IPS-20b (cell line): ENCODE measurements around the gene ZBED5.
"Not testable (repeated sequence)": the region's sequence is repeated elsewhere in the genome, so short reads cannot be mapped to it uniquely, and the experiment has no call there.

Experiments used
- H3K27ac ChIP-seq: one replicate; pipeline ENCODE4 v1.5.1; 2013; ENCODE audit warnings: low read length
- H3K27me3 ChIP-seq: 2 replicates; pipeline ENCODE4 v1.6.1; 2013; ENCODE audit warnings: mild to moderate bottlenecking, low read length, inconsistent platforms; ENCODE audit not compliant: insufficient read depth
- H3K36me3 ChIP-seq: 2 replicates; pipeline ENCODE4 v1.6.1; 2013; ENCODE audit warnings: low read depth, mild to moderate bottlenecking, inconsistent platforms, low read length, moderate library complexity; ENCODE audit not compliant: insufficient read depth
- H3K4me1 ChIP-seq: 2 replicates; pipeline ENCODE4 v1.6.1; 2013; ENCODE audit warnings: mild to moderate bottlenecking, control low read depth, inconsistent platforms, low read length, moderate library complexity; ENCODE audit not compliant: insufficient read depth
- H3K4me3 ChIP-seq: 2 replicates; pipeline ENCODE4 v1.5.1; 2013; ENCODE audit warnings: mild to moderate bottlenecking, low read length, inconsistent platforms
- H3K9ac ChIP-seq: 2 replicates; pipeline ENCODE4 v1.6.1; 2013; ENCODE audit warnings: low read depth, mild to moderate bottlenecking, inconsistent platforms, low read length, moderate library complexity
- H3K9me3 ChIP-seq: 2 replicates; pipeline ENCODE4 v1.6.1; 2013; ENCODE audit warnings: mild to moderate bottlenecking, low read depth, low read length, inconsistent platforms; ENCODE audit not compliant: insufficient read depth

Gene ZBED5

DNA sequence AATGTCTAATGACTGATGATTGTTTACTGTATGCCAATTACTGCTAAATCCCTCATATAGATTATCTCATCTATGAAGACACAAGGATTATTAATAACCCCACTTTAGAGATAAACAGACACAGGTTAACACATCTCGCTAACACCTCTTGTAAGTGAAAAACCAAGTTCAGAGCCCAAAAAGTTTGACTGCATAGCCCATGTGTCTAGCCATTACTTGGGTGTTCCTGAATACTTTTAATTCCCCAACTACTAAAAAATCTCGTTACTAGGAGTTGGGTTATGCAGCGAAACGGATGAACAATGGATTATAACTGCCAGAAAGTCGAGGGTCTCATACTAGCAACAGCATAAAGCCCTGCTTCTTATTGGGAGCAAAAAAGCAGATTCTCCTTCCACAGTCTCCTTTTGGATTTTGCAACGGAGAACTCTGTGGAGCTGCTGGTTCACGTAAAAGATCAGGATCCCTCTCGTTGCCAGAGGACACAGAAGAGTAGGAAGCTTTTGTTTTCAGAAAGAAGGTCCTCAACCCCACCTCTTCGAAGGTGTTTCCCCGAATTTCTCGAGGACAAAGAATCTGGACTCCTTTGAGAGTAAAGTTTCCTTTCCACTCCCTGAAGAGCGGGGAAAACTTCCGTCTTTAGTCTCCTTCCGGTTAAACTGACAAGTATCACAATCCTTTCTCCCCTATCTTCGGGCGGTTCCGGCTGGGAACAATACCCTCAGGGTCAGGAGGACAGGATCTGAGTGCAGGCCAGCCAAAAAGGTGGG lies 979 bp downstream of the ZBED5 start:
- Histone ChIP-seq H3K9ac (peak overlapping the region; percentile 98), H3K27ac (peak overlapping the region; percentile 86), H3K27me3 (no peaks in the 10 kb centered on the region), H3K4me3 (peak overlapping the region; percentile 96), H3K4me1 (peaks cover 8% of the 10 kb centered on the region; the same call in 1 of the 2 replicates), H3K9me3 (no peaks in the 10 kb centered on the region), H3K36me3 (peaks cover 44% of the 10 kb centered on the region)

DNA sequence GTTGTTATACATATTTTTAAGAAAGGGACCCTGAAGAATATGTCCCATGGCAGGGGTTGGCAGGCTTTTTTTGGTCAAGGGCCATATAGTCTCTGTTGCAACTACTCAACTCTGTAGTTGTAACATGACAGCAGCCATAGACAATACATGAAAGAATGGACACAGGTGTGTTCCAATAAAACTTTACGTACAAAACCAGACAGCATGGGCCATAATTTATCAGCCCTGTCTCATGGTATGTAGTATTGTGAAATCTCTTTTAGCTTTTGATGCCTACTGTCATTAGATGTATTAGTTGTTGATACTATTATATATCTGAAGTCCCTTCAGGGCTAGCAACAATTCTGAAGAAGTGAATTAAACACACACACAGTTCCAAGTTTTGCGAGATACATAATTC lies 2.6 kb downstream of the ZBED5 start:
- Histone ChIP-seq H3K36me3 (peaks cover 52% of the 10 kb centered on the region), H3K9ac (no peak overlapping the region), H3K27me3 (no peaks in the 10 kb centered on the region), H3K4me3 (no peak overlapping the region), H3K4me1 (peaks cover 8% of the 10 kb centered on the region; the same call in 1 of the 2 replicates), H3K9me3 (no peaks in the 10 kb centered on the region), H3K27ac (no peak overlapping the region)

DNA sequence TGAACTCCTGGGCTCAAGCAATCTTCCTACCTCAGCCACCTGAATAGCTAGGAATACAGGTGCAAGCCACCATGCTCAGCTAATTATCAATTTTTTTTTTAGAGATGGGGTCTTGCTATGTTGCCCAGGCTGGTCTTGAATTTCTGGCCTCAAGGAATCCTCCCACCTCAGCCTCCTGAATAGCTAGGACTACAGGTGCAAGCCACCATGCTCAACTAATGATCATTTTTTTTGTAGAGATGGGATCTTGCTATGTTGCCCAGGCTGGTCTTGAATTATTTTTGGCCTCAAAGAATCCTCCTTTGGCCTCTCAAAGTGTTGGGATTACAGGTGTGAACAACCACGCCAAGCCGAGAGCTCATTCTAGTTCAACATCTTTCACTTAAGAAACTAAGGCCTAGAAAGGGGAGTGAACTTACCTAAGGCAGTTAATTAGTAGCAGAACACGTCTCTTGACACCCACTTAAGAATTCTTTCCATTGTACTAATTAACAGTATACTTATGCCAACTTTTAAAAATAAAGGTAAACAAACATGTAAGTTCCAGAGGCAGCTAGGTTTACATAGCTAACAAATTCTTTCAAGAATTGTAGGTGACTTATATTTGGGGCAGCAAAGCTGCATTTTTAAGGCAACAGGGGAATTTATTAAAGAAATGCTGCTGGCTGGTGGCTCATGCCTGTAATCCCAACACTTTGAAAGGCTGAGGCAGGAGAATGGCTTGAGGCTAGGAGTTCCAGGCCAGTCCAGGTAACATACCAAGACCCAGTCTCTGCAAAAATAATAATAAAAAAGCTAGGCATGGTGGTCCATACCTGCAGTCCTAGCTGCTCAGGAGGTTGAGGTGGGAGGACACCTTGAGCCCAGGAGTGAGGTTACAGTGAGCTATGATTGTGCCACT lies 9.6 kb downstream of the ZBED5 start:
- H3K36me3 ChIP-seq, result peaks cover 21% of the 10 kb centered on the region
- no peak overlapping the region for H3K27ac ChIP-seq
- peaks cover 3% of the 10 kb centered on the region; the same call in 1 of the 2 replicates for H3K4me1 ChIP-seq
- no peaks in the 10 kb centered on the region for H3K27me3 ChIP-seq
- no peak overlapping the region for H3K9ac ChIP-seq
- H3K9me3 ChIP-seq, result no peaks in the 10 kb centered on the region
- no peak overlapping the region for H3K4me3 ChIP-seq

DNA sequence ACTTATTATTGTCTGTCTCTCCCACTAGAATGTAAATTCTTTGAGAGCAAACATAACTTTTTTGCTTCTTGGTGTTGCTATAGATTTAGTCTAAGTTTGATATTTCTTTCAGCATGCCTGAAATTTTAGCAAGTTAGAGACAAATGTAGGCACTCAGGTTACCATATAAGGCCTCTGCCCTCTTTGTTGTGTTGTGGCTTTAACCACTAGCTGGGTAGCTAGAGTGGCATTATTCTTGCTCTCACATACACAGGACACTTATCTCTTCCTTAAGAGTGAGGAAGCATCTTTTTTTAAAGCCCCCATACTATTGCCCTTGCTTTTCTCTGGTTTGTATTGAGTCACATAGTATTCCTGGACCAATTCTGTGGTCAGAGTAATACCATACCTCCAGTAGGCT lies 11.2 kb downstream of the ZBED5 start:
- H3K4me1 ChIP-seq, result peaks cover 3% of the 10 kb centered on the region; the same call in 1 of the 2 replicates
- H3K9ac ChIP-seq, result no peak overlapping the region
- H3K9me3 ChIP-seq, result no peaks in the 10 kb centered on the region
- H3K27me3 ChIP-seq, result no peaks in the 10 kb centered on the region
- H3K4me3 ChIP-seq, result no peak overlapping the region
- peaks cover 5% of the 10 kb centered on the region; the same call in 1 of the 2 replicates for H3K36me3 ChIP-seq
- no peak overlapping the region for H3K27ac ChIP-seq

DNA sequence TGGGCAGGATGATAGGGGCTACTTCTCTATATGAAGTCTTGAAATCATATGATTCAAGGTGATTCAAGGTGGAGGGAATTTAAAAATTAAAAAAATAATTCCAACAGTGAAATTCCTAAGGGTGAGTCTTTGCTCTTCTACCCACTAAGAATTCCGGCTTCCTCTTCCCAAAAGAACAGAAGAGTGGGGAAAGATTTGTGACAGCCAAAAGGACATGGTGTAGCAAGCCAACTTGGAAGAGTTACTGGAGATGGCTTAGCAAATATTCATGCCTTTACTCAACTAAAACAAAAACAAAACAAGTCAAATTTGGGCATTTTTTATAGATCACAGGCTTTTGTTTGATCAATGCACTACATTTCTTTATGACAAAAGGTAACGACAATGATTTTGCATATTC lies 12.3 kb downstream of the ZBED5 start:
- Histone ChIP-seq H3K4me3 (no peak overlapping the region), H3K9ac (no peak overlapping the region), H3K27ac (no peak overlapping the region), H3K27me3 (no peaks in the 10 kb centered on the region), H3K9me3 (no peaks in the 10 kb centered on the region), H3K36me3 (no peaks in the 10 kb centered on the region), H3K4me1 (peaks cover 3% of the 10 kb centered on the region; the same call in 1 of the 2 replicates)

DNA sequence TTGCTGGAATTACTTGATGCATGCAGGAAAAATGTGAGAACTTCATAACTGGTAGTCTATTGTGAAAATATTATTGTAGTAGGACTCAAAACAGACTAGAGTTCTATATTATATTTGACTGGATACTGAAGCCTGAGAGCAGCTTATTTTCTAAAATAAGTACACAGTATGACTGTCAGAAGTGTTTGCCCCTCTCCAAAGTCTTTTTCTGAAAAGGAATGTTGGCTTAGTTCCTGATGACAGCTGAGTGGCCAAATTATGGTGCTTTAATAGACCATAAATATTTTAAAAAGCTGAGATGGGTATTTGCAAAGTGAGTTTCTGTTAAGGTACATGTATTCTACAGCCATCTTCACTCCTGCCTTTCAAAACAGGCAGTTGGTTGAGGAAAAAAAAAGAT lies 13.1 kb downstream of the ZBED5 start:
- Histone ChIP-seq H3K9ac (no peak overlapping the region), H3K4me1 (peaks cover 3% of the 10 kb centered on the region; the same call in 1 of the 2 replicates), H3K9me3 (no peaks in the 10 kb centered on the region), H3K36me3 (no peaks in the 10 kb centered on the region), H3K4me3 (no peak overlapping the region), H3K27ac (no peak overlapping the region), H3K27me3 (no peaks in the 10 kb centered on the region)

DNA sequence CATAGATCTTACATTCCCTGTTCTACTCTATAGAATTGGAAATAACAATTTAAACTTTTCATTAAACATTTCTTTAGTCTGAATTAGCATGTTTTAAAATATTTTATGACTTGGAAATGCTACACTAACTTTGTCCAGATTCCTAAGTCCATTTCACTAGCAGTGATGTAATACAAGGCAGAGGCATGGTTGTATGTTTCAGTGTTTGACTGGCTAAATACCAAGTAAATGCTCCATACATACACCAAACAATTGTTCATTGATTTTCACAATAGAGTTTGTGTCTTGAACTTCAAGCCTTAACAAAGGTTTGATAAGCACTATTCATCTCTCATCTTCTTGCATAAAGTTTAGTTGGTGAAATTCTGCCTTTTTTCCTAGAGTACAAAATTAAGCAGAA lies 13.5 kb downstream of the ZBED5 start:
- Histone ChIP-seq H3K9ac (no peak overlapping the region), H3K4me3 (no peak overlapping the region), H3K27ac (no peak overlapping the region), H3K27me3 (no peaks in the 10 kb centered on the region), H3K36me3 (no peaks in the 10 kb centered on the region), H3K9me3 (no peaks in the 10 kb centered on the region), H3K4me1 (peaks cover 3% of the 10 kb centered on the region; the same call in 1 of the 2 replicates)

DNA sequence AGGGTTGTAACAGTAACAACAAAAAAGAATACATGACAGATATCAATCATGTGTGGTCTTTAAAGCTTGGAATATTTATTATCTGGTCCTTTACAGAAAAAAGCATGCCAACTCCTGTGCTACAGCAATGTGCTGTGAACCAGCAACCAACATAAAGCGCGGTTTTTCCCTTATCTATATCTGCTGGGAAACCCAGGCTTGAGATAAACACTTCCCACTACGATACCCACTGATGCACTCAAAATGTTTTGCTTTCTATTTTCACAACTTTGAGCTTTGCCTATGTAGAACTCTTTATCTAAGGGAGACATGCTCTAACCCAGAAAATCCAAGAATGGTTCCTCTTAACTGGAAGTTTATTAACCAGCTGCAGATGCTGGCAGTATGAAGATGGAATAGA lies 19.0 kb downstream of the ZBED5 start:
- Histone ChIP-seq H3K4me1 (no peaks in the 10 kb centered on the region), H3K4me3 (no peak overlapping the region), H3K9ac (no peak overlapping the region), H3K36me3 (no peaks in the 10 kb centered on the region), H3K9me3 (no peaks in the 10 kb centered on the region), H3K27ac (no peak overlapping the region), H3K27me3 (no peaks in the 10 kb centered on the region)

DNA sequence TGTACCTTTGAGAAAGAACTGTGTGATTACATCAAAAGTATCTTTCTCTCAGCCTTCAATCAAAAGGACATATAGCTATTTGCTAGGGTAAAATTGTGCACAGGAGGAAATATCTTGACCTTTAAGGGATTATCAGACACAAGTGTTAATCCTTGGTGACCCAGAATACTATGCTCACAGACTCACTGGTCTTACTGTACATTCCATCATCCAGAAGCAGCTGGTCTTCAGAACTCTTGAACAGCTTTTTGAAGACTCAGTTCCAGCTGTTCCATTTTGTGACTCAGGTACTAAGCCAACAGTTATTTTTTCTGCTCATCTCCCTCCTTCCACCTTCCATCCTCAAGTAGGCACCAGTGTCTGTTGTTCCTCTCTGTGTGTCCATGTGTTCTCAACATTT lies 19.8 kb downstream of the ZBED5 start:
- Histone ChIP-seq H3K4me3 (no peak overlapping the region), H3K36me3 (no peaks in the 10 kb centered on the region), H3K27me3 (no peaks in the 10 kb centered on the region), H3K9me3 (no peaks in the 10 kb centered on the region), H3K9ac (no peak overlapping the region), H3K4me1 (no peaks in the 10 kb centered on the region), H3K27ac (no peak overlapping the region)

DNA sequence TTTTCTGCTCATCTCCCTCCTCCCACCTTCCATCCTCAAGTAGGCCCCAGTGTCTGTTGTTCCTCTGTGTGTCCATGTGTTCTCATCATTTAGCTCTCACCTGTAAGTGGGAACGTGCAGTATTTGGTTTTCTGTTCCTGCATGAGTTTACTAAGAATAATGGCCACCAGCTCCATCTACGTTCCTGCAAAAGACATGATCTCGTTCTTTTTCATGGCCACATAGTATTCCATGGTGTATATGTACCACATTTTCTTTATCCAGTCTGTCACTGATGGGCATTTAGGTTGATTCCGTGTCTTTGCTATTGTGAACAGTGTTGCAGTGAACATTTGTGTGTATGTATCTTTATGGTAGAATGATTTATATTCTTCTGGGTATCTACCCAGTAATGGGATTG lies 21.0 kb downstream of the ZBED5 start:
- H3K9ac ChIP-seq, H3K36me3 ChIP-seq, H3K27me3 ChIP-seq: not testable (repeated sequence)

DNA sequence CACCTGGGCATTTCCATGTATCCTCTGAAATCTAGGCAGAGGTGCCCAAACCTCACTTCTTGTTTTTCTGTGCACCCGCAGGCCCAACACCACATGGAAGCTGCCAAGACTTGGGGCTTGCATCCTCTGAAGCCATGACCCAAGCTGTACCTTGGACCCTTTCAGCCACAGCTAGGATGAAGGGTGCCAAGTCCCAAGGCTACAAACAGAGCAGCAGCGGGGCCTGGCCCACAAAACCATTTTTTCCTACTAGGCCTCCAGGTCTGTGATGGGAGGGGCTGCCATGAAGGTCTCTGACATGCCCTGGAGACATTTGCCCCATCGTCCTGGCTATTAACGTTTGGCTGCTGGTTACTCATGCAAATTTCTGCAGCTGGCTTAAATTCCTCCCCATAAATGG lies 28.7 kb downstream of the ZBED5 start:
- Histone ChIP-seq H3K27ac (no peak overlapping the region), H3K4me1 (no peaks in the 10 kb centered on the region), H3K27me3 (no peaks in the 10 kb centered on the region), H3K36me3 (no peaks in the 10 kb centered on the region), H3K9ac (no peak overlapping the region), H3K9me3 (peaks cover 5% of the 10 kb centered on the region; the same call in 1 of the 2 replicates), H3K4me3 (no peak overlapping the region)

More for the DNA sequence above, 21.0 kb downstream of the ZBED5 start:
- not testable (repeated sequence) for H3K4me3 ChIP-seq, H3K27ac ChIP-seq, H3K9me3 ChIP-seq, H3K4me1 ChIP-seq
